Prostate gland (tissue), 2 donors: ENCODE results near the gene PRND. TPM values are rescaled to one million over a fixed set of nuclear protein-coding genes. Genes with fewer than 3 reads are reported as not detected.

Experiments
- DNase-seq: peaks from one replicate; pipeline ENCODE4 v3.0.0-alpha.2; 2019; ENCODE audit warnings: low spot score
- H3K27ac ChIP-seq, 2 donors: fragments of 200-600 bp; sonication (generic); 2 replicates each; pipeline ENCODE4 v1.5.1; 2017 to 2019
- H3K27me3 ChIP-seq: fragments of 200-600 bp; sonication (generic); replicated peaks from 2 replicates; pipeline ENCODE4 v1.5.1; 2019; ENCODE audit not compliant: insufficient read depth
- H3K36me3 ChIP-seq, 2 donors: fragments of 200-600 bp; sonication (generic); 1 replicate in 1 of 2; 2 replicates in 1 of 2; pipeline versions ENCODE4 v1.5.1 to v1.8.1; 2017 to 2019
- H3K4me1 ChIP-seq: fragments of 200-600 bp; sonication (generic); replicated peaks from 2 replicates; pipeline ENCODE4 v1.5.1; 2019
- H3K4me3 ChIP-seq, 2 donors: fragments of 200-600 bp; sonication (generic); 2 replicates each; pipeline ENCODE4 v1.5.1; 2017 to 2019
- H3K9me3 ChIP-seq: fragments of 200-600 bp; sonication (generic); 2 replicates; pipeline ENCODE4 v1.5.1; 2017
- POLR2A ChIP-seq: fragments of 450-650 bp; IDR thresholded peaks from one replicate; pipeline ENCODE4 v1.6.1; 2016; ENCODE audit warnings: antibody characterized with exemption, mild to moderate bottlenecking
- POLR2AphosphoS5 ChIP-seq: sonication (generic); formaldehyde crosslinking; IDR thresholded peaks from one replicate; pipeline ENCODE4 v1.6.1; 2017; ENCODE audit warnings: antibody characterized with exemption
- WGBS: methylation state at CpG from one replicate; pipeline ENCODE4 v1.1.5; 2018; 5-methylcytosine and 5-hydroxymethylcytosine counted together
- intact Hi-C: fragments of 100-400 bp; cut with DNase I; formaldehyde crosslinking; loops from one replicate; pipeline ENCODE4 v1.14.2; 2022
- total RNA-seq, 2 donors: library from RNA; depleted of rRNA; stranded (reverse); fragments of >200 nt; gene quantifications; one replicate each; pipeline ENCODE4 v1.1.0, GENCODE V29; 2016
- TF ChIP-seq, protein P1 (sequence below), 4 experiments: fragments of 200-600 bp in 2 of 4; fragments of 450-650 bp in 2 of 4; sonication (generic) in 2 of 4; IDR thresholded peaks; 1 replicate in 3 of 4; 2 replicates in 1 of 4; pipeline ENCODE4 v1.5.1; 2016 to 2019; ENCODE audit warnings: antibody characterized with exemption in 4 of 4, mild to moderate bottlenecking in 2 of 4, moderate library complexity in 2 of 4

PRND gene
- total RNA-seq, 2 donors from 2014 or later, result 589 TPM; not detected in 1

DNA sequence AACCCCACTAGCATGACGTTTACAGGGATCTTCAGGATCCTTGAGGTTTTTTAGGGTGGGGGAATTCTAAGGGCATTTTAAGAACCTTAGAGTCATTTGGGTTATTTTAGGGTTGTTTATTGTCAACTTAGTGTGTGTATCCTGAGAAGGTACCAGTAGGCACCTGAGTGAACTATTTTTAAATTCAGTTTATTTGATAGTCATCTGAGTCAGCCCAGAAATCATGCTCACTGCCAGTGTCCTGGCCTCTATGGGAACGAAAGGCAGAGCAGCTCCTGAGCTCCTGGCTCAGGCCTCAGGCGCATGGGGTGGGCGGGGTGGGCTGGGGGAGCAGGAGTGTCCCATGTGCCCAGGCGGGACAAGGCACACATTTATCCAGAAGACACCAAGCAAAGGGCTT lies 52.0 kb downstream of the PRND start:
- no peak overlapping the region for H3K27ac ChIP-seq
- H3K36me3 ChIP-seq, result no peaks in the 10 kb centered on the region
- no peaks in the 10 kb centered on the region for H3K4me1 ChIP-seq
- no peaks in the 10 kb centered on the region for H3K27me3 ChIP-seq
- 81% methylated on average over 5 of the region's 5 CpGs for WGBS
- DNase-seq, result no peak
- no peak overlapping the region for H3K4me3 ChIP-seq
- intact Hi-C loops, result no loop called here
- no peak for TF ChIP-seq POLR2A
- TF ChIP-seq POLR2AphosphoS5, result no peak
- TF ChIP-seq, protein P1, sequence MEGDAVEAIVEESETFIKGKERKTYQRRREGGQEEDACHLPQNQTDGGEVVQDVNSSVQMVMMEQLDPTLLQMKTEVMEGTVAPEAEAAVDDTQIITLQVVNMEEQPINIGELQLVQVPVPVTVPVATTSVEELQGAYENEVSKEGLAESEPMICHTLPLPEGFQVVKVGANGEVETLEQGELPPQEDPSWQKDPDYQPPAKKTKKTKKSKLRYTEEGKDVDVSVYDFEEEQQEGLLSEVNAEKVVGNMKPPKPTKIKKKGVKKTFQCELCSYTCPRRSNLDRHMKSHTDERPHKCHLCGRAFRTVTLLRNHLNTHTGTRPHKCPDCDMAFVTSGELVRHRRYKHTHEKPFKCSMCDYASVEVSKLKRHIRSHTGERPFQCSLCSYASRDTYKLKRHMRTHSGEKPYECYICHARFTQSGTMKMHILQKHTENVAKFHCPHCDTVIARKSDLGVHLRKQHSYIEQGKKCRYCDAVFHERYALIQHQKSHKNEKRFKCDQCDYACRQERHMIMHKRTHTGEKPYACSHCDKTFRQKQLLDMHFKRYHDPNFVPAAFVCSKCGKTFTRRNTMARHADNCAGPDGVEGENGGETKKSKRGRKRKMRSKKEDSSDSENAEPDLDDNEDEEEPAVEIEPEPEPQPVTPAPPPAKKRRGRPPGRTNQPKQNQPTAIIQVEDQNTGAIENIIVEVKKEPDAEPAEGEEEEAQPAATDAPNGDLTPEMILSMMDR (IDR thresholded peaks at IDR 0.05), result no peak
- H3K9me3 ChIP-seq, result no peaks in the 10 kb centered on the region

- intact Hi-C loops, result no loop called here
- no peaks in the 10 kb centered on the region for H3K36me3 ChIP-seq
- 96% methylated on average over 4 of the region's 4 CpGs for WGBS
- H3K9me3 ChIP-seq, result no peaks in the 10 kb centered on the region
- no peaks in the 10 kb centered on the region for H3K4me1 ChIP-seq
- H3K4me3 ChIP-seq, result no peak overlapping the region
- TF ChIP-seq POLR2AphosphoS5 (no peak), POLR2A (no peak)
- TF ChIP-seq, protein P1 (IDR thresholded peaks at IDR 0.05), result no peak
- no peak for DNase-seq
- no peaks in the 10 kb centered on the region for H3K27me3 ChIP-seq
- no peak overlapping the region for H3K27ac ChIP-seq
Observed at GRCh38 chr20:4774207-4774606, 52.5 kb downstream of the PRND start.

DNA sequence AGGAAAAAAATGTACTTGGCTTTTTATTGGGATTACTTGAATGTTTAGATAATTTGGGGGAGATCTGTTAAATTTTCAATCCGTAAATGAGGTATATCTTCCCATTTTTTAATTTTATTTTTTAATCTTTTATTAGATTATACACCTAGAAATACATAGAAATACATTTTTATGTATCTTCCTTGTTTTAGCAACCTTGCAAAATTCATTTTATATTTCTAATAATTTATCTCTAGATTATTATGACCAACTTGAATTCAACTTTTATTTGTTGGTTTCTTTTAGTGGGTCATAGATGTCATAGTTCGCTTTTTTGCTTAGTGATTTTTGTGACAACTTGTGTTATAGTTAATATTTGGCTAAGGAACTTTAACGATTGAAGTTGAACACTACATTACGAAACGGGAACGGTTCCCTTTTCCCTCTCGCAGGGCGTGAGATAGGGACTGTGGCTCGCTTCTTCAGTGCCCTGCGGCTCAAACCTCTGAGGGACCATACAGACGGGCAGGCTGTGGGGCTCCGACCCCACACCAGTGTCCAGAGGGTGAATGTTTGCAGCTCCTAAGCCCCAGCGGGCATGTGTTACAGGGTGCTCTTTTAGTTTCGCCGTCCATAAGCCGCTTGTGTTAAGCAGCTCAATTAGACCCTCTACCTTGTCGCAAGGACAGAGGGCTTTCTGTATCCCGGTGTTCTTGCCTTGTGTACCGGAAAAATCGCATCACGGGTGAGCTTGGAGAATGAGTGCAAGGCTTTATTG lies 53.8 kb downstream of the PRND start:
- no peaks in the 10 kb centered on the region for H3K27me3 ChIP-seq
- no peaks in the 10 kb centered on the region for H3K9me3 ChIP-seq
- TF ChIP-seq POLR2AphosphoS5, result no peak
- TF ChIP-seq POLR2A, result no peak
- TF ChIP-seq, protein P1 (IDR thresholded peaks at IDR 0.05), result no peak
- 81% methylated on average over 21 of the region's 21 CpGs for WGBS
- H3K27ac ChIP-seq, result no peak overlapping the region
- no peaks in the 10 kb centered on the region for H3K4me1 ChIP-seq
- intact Hi-C loops, result no loop called here
- DNase-seq, result no peak
- H3K4me3 ChIP-seq, result no peak overlapping the region
- no peaks in the 10 kb centered on the region for H3K36me3 ChIP-seq

DNA sequence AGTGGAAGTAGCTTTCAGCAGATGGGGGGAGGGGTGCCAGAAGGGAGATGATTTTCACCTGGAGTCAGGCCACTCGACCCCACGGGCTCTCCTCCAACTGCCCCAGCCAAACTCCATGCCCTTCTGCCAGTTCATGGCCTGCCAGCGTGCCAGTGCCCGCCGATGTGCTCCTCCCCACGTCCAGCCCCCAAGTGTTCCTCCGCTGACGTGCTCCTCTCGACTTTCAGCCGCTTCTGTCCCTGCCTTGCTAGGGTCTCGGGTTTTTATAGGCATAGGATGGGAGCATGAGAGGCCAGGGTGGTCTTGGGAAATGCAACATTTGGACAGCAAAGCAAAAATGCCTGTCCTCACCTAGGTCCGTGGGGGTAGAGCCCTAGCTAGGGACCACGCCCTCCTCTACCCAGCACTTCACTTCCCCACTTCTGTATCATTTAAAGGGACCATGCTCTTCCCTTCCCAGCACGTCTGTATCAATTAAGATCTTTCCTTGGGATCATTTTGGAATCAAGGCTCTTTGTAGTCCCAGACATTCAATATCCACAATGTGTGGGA lies 54.4 kb downstream of the PRND start:
- no peak for DNase-seq
- TF ChIP-seq POLR2AphosphoS5, result no peak
- no peak for TF ChIP-seq POLR2A
- TF ChIP-seq, protein P1 (IDR thresholded peaks at IDR 0.05), result no peak
- intact Hi-C loops, result no loop called here
- H3K27me3 ChIP-seq, result no peaks in the 10 kb centered on the region
- no peaks in the 10 kb centered on the region for H3K9me3 ChIP-seq
- no peaks in the 10 kb centered on the region for H3K4me1 ChIP-seq
- H3K4me3 ChIP-seq, result no peak overlapping the region
- no peaks in the 10 kb centered on the region for H3K36me3 ChIP-seq
- WGBS, result 71% methylated on average over 14 of the region's 14 CpGs
- H3K27ac ChIP-seq, result no peak overlapping the region

Other genes with a start within 250 kb of the PRND start
- gene PRNP, start 35.5 kb upstream of the PRND start, total RNA-seq, result 100 to 1,000 TPM; 115 to 269 TPM
- 10 to 100 TPM in 1 of 2 donors, 1 to 10 TPM in 1; 5.0 to 86.6 TPM for gene RASSF2, start 101.7 kb downstream of the PRND start, total RNA-seq